GM23338 (cell line): ENCODE data around the gene TPCN2. TPM values are rescaled to one million over a fixed set of nuclear protein-coding genes. Genes with fewer than 3 reads are reported as not detected.
A peak's percentile ranks its signal among the peaks of the same experiment; 100 is the strongest.

Source experiments
- ATAC-seq: fragments of 200-7000 bp; cut with Tn5 transposase; 3 replicates; pipeline ENCODE4 v1.9.1; 2020
- DNase-seq: peaks from one replicate; pipeline ENCODE4 v3.0.0-alpha.2; 2015; ENCODE audit warnings: low spot score
- H2AFZ ChIP-seq: fragments of 200-600 bp; sonication (generic); 2 replicates; pipeline ENCODE4 v1.8.0; 2016; ENCODE audit warnings: antibody characterized with exemption, mild to moderate bottlenecking, moderate library complexity
- H3F3A ChIP-seq: fragments of 200-600 bp; sonication (generic); replicated peaks from 2 replicates; pipeline ENCODE4 v1.8.0; 2017; ENCODE audit warnings: antibody characterized with exemption, mixed run types, low read depth
- H3K27ac ChIP-seq: fragments of 200-600 bp; sonication (generic); 2 replicates; pipeline ENCODE4 v1.6.1; 2016; ENCODE audit warnings: low read depth
- H3K27me3 ChIP-seq: fragments of 200-600 bp; sonication (generic); 2 replicates; pipeline ENCODE4 v1.8.0; 2016; ENCODE audit warnings: mild to moderate bottlenecking, mixed run types, moderate library complexity; ENCODE audit not compliant: insufficient read depth
- H3K36me3 ChIP-seq: fragments of 200-600 bp; sonication (generic); 2 replicates; pipeline ENCODE4 v1.8.0; 2016; ENCODE audit warnings: mild to moderate bottlenecking; ENCODE audit not compliant: insufficient read depth
- H3K4me1 ChIP-seq: fragments of 200-600 bp; sonication (generic); 2 replicates; pipeline ENCODE4 v1.8.0; 2016; ENCODE audit warnings: mild to moderate bottlenecking, moderate library complexity; ENCODE audit not compliant: insufficient read depth
- H3K4me2 ChIP-seq: fragments of 200-600 bp; sonication (generic); 2 replicates; pipeline ENCODE4 v1.7.1; 2017; ENCODE audit warnings: mixed run types
- H3K4me3 ChIP-seq: fragments of 200-600 bp; sonication (generic); 2 replicates; pipeline ENCODE4 v1.6.1; 2016; ENCODE audit warnings: mixed run types
- H3K79me2 ChIP-seq: fragments of 200-600 bp; sonication (generic); replicated peaks from 2 replicates; pipeline ENCODE4 v1.8.0; 2017; ENCODE audit warnings: mild to moderate bottlenecking; ENCODE audit not compliant: insufficient read depth
- H3K9me2 ChIP-seq: fragments of 200-600 bp; sonication (generic); 2 replicates; pipeline ENCODE4 v1.8.0; 2017; ENCODE audit not compliant: insufficient read depth
- H4K20me1 ChIP-seq: fragments of 200-600 bp; sonication (generic); replicated peaks from 2 replicates; pipeline ENCODE4 v1.8.0; 2017; ENCODE audit warnings: mild to moderate bottlenecking; ENCODE audit not compliant: insufficient read depth
- H3K27ac Mint-ChIP-seq: 2 replicates; pipeline ENCODE4 v1.8.0; 2020; ENCODE audit warnings: inconsistent platforms, mild to moderate bottlenecking, moderate library complexity, mixed read lengths
- H3K27me3 Mint-ChIP-seq: 3 replicates; pipeline ENCODE4 v1.8.0; 2022; ENCODE audit warnings: low read depth, mild to moderate bottlenecking, moderate library complexity, mixed read lengths, inconsistent platforms; ENCODE audit not compliant: insufficient read depth, poor library complexity
- H3K36me3 Mint-ChIP-seq: 3 replicates; pipeline ENCODE4 v1.8.0; 2021; ENCODE audit warnings: low read depth, mild to moderate bottlenecking, inconsistent platforms, moderate library complexity, mixed read lengths
- H3K4me1 Mint-ChIP-seq: 3 replicates; pipeline ENCODE4 v1.8.0; 2020; ENCODE audit warnings: mild to moderate bottlenecking, inconsistent platforms, mixed read lengths
- H3K4me3 Mint-ChIP-seq: 3 replicates; pipeline ENCODE4 v1.8.0; 2021; ENCODE audit warnings: moderate library complexity, mild to moderate bottlenecking, inconsistent platforms, mixed read lengths
- H3K9me3 Mint-ChIP-seq: 3 replicates; pipeline ENCODE4 v1.8.0; 2020; ENCODE audit warnings: moderate library complexity, mild to moderate bottlenecking, inconsistent platforms, mixed read lengths
- CREB1 ChIP-seq: fragments of 250-450 bp; sonication (Bioruptor Pico); IDR thresholded peaks from 2 replicates; pipeline ENCODE4 v1.5.0; 2020; ENCODE audit warnings: low read depth, mild to moderate bottlenecking, moderate library complexity
- EZH2phosphoT487 ChIP-seq: fragments of 200-600 bp; sonication (generic); IDR thresholded peaks from one replicate; pipeline ENCODE4 v1.8.1; 2018; ENCODE audit warnings: antibody characterized with exemption; ENCODE audit not compliant: unreplicated experiment
- JUNB ChIP-seq: IDR thresholded peaks from one replicate; pipeline ENCODE4 v1.6.1; 2016; ENCODE audit warnings: antibody characterized with exemption; ENCODE audit not compliant: unreplicated experiment
- NANOG ChIP-seq: IDR thresholded peaks from 2 replicates; pipeline ENCODE4 v1.6.1; 2016; ENCODE audit warnings: antibody characterized with exemption, borderline replicate concordance
- POLR2AphosphoS5 ChIP-seq: IDR thresholded peaks from 2 replicates; pipeline ENCODE4 v1.6.1; 2016; ENCODE audit warnings: antibody characterized with exemption, low read depth
- REST ChIP-seq: IDR thresholded peaks from one replicate; pipeline ENCODE4 v1.6.1; 2018; ENCODE audit warnings: antibody characterized with exemption; ENCODE audit not compliant: unreplicated experiment
- STAT1 ChIP-seq: IDR thresholded peaks from one replicate; pipeline ENCODE4 v1.6.1; 2016; ENCODE audit warnings: antibody characterized with exemption; ENCODE audit not compliant: unreplicated experiment
- ZNF462 ChIP-seq: fragments of 250-450 bp; sonication (Bioruptor Pico); IDR thresholded peaks from 2 replicates; pipeline ENCODE4 v1.5.0; 2020; ENCODE audit warnings: mild to moderate bottlenecking, moderate library complexity
- polyA plus RNA-seq: library from polyadenylated mRNA; unstranded; fragments of >200 nt; fragmentation: Nextera tagmentation; extraction: Ambion mirVana; gene quantifications from 2 replicates; pipeline ENCODE4 v1.2.1, GENCODE V29; 2016
- total RNA-seq: library from RNA; depleted of rRNA; stranded (reverse); fragments of >200 nt; shearing (Covaris generic); gene quantifications from 2 replicates; pipeline ENCODE4 v1.2.3, GENCODE V29; 2014

The TPCN2 gene
- total and polyA plus RNA-seq, 2 experiments from 2014 or later, result 5.8 to 14.7 TPM

GRCh38 chr11:69122326-69122629 is 73.5 kb downstream of the TPCN2 start (continued):
- TF ChIP-seq ZNF462 (CRISPR knock-in tag) (no peak), EZH2phosphoT487 (no peak)

GRCh38 chr11:69122630-69123431 is 74.1 kb downstream of the TPCN2 start:
- Histone ChIP-seq H4K20me1 (no peaks in the 10 kb centered on the region), H3K4me3 (peak overlapping the region; percentile 46; the same call in 1 of the 2 replicates), H3K36me3 (no peaks in the 10 kb centered on the region), H3K4me1 (peaks cover 23% of the 10 kb centered on the region; the same call in 1 of the 2 replicates), H3F3A (no peaks in the 10 kb centered on the region), H3K27me3 (no peaks in the 10 kb centered on the region), H3K9me2 (no peaks in the 10 kb centered on the region), H2AFZ (no peak overlapping the region; the same call in 1 of the 2 replicates), H3K79me2 (no peaks in the 10 kb centered on the region), H3K27ac (peak overlapping the region; percentile 60; the same call in 1 of the 2 replicates), H3K4me2 (peak overlapping the region; percentile 74; the same call in 1 of the 2 replicates)
- ATAC-seq, result peak; percentile 92
- H3K4me1 Mint-ChIP-seq, result peaks cover 18% of the 10 kb centered on the region
- H3K9me3 Mint-ChIP-seq, result peaks cover 18% of the 10 kb centered on the region
- H3K4me3 Mint-ChIP-seq, result peak overlapping the region; percentile 58
- peak; percentile 92 for DNase-seq
- peaks cover 3% of the 10 kb centered on the region; the same call in 1 of the 3 replicates for H3K36me3 Mint-ChIP-seq
- H3K27me3 Mint-ChIP-seq, result peaks cover 10% of the 10 kb centered on the region
- H3K27ac Mint-ChIP-seq, result peak overlapping the region; percentile 44; the same call in 1 of the 2 replicates
- TF ChIP-seq NANOG (no peak), JUNB (no peak), EZH2phosphoT487 (no peak), STAT1 (no peak), POLR2AphosphoS5 (0 out of 2 replicates have a peak, but pooled peaks have one; percentile 25), CREB1 (CRISPR knock-in tag) (0 out of 2 replicates have a peak, but pooled peaks have one; percentile 29), REST (no peak)
